Amniotic epithelial cell (primary cell): Measurements from ENCODE around the gene PCID2.

Experiments used
- DNase-seq: peaks from one replicate; pipeline ENCODE4 v3.0.0-alpha.2; 2010; ENCODE audit warnings: low read depth

The PCID2 gene

DNA sequence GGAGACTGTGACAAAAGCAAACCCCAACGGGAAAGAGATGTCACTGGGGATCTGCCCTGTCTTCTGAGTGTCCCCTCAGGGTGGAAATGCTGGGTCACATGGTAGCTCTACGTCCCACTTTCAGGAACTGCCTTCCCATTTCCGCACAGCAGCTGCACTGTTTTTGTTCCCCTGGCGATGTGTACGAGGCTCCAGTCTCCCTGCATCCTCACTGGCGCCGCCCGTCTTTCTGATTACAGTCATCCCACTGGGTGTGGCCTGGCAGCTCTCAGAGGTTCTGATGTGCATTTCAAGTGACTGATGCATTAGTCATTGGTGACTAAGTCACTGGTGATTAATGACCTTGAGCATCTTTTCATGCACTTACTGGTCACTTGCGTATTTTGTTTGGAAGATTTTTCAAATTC lies 21.2 kb downstream of the PCID2 start:
- DNase-seq, result peak; percentile 97

- DNase-seq, result no peak
These were observed 22.2 kb downstream of the PCID2 start for GRCh38 chr13:113186061-113186900.

GRCh38 chr13:113184568-113185440 lies 23.7 kb downstream of the PCID2 start:
- no peak for DNase-seq

GRCh38 chr13:113183450-113184129 lies 24.9 kb downstream of the PCID2 start:
- DNase-seq, result no peak

- DNase-seq, result no peak
These were observed 26.4 kb downstream of the PCID2 start for GRCh38 chr13:113182046-113182445.

DNA sequence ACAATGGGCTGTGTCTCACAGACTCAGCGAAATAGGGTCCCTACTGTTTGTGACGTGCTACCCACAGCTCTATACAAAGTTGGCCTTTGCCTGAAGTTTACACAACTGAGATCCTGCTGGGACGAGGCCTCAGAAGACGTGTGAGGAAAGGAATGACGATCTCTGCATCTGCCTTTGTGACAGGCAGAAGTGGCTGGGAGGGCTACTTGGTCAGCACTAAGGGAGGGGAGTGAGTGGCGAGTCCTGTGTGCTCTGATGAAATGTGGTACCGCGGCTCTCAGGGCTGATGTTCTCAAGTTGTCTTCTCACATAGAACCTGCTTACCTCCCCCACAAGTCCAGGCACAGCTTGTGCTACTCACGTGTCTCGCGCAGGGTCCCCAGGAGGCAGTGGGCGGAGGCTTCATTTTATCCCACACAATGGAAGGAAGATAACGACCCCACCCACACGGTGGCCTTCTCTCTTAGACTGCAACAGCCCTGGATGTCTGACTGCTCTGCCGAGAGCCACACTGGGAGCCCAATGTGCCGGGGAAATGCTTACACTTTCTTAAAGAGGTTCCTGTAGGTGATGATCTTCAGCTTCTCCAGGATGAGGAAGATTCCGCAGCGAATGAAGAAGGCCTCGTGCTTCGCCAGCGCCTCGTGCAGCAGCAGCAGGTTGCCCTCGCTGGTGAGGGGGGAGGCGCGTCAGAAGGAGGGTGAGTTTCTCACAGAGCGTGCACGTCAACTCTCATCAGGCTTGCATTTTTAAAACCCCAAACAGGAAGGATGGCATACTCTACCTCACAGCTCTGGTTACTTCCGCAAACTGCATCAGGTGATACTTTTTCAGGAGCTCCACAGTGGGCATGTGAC lies 28.9 kb downstream of the PCID2 start:
- no peak for DNase-seq

GRCh38 chr13:113178896-113179167 lies 29.6 kb downstream of the PCID2 start:
- no peak for DNase-seq

GRCh38 chr13:113178070-113178895 lies 30.2 kb downstream of the PCID2 start:
- peak; percentile 89 for DNase-seq

DNA sequence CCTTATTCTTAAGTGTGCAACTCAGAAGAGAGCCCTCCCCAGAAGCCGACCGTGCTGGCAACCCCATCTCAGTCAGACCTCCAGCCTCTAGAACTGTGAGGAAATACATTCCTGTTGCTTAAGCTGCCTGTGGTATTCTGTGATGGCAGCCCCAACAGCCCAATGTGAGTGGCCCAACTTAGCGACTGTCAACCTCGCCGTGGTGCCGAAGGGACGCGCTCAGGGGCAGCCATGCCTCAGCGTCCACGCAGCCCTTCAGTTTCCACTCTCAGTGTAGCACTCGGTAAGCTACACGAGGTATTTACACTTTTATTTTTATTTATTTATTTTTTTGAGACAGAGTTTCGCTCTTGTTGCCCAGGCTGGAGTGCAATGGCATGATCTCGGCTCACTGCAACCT lies 31.6 kb downstream of the PCID2 start:
- no peak for DNase-seq

DNA sequence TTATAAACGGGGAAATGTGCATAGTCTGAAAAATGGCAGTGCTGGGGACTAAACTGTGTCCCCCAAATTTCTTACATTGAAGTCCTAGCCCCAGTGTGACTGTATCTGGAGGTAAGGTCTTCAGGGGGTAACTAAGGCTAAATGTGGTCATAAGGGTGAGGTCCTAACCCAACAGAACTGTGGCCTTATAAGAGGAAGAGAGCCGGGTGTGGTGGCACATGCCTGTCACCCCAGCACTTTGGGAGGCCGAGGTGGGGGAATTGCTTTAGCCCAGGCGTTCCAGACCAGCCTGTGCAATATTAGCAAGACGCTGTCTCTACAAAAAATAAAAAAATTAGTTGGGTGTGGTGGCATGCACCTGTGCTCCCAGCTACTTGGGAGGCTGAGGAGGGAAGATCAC lies 32.2 kb downstream of the PCID2 start:
- DNase-seq, result no peak

- DNase-seq, result no peak
These were observed 36.0 kb downstream of the PCID2 start for GRCh38 chr13:113172419-113172926.

- no peak for DNase-seq
These were observed 37.0 kb downstream of the PCID2 start for GRCh38 chr13:113171250-113172125.

GRCh38 chr13:113170511-113170910 lies 38.0 kb downstream of the PCID2 start:
- no peak for DNase-seq

- DNase-seq, result no peak
These were observed 38.9 kb downstream of the PCID2 start for GRCh38 chr13:113169277-113170272.

GRCh38 chr13:113168211-113168610 lies 40.3 kb downstream of the PCID2 start:
- DNase-seq, result no peak

- DNase-seq, result no peak
These were observed 40.9 kb downstream of the PCID2 start for GRCh38 chr13:113167575-113167974.

- no peak for DNase-seq
These were observed 41.3 kb downstream of the PCID2 start for GRCh38 chr13:113167155-113167554.

- DNase-seq, result no peak
These were observed 41.8 kb downstream of the PCID2 start for GRCh38 chr13:113166681-113167080.
